Midbrain (tissue), 1 donor: Measurements from ENCODE around the gene CDH1.
"Not testable (repeated sequence)": the region's sequence is repeated elsewhere in the genome, so short reads cannot be mapped to it uniquely, and the experiment has no call there.

ENCODE experiments used
- DNase-seq: peaks from one replicate; lab custom pipeline; 2025; lab: John Stamatoyannopoulos, UW

The CDH1 gene

GRCh38 chr16:68790944-68791343, 53.9 kb downstream of the CDH1 start:
- no peak for DNase-seq

- no peak for DNase-seq
Observed at GRCh38 chr16:68792465-68793324, 55.6 kb downstream of the CDH1 start.

GRCh38 chr16:68793401-68793857, 56.3 kb downstream of the CDH1 start:
- DNase-seq = no peak

- DNase-seq = no peak
Observed at GRCh38 chr16:68798398-68798797, 61.3 kb downstream of the CDH1 start.

GRCh38 chr16:68800257-68800875, 63.3 kb downstream of the CDH1 start:
- peak; percentile 71 for DNase-seq

- DNase-seq = no peak
Observed at GRCh38 chr16:68802190-68802589, 65.1 kb downstream of the CDH1 start.

GRCh38 chr16:68806422-68806821, 69.3 kb downstream of the CDH1 start:
- DNase-seq = no peak

- no peak for DNase-seq
Observed at GRCh38 chr16:68806981-68807380, 69.9 kb downstream of the CDH1 start.

GRCh38 chr16:68814516-68814915, 77.4 kb downstream of the CDH1 start:
- DNase-seq = no peak

- no peak for DNase-seq
Observed at GRCh38 chr16:68823401-68824135, 86.5 kb downstream of the CDH1 start.

- no peak for DNase-seq
Observed at GRCh38 chr16:68825427-68825826, 88.3 kb downstream of the CDH1 start.

- no peak for DNase-seq
Observed at GRCh38 chr16:68826652-68827051, 89.6 kb downstream of the CDH1 start.

- no peak for DNase-seq
Observed at GRCh38 chr16:68833251-68833650, 96.2 kb downstream of the CDH1 start.

GRCh38 chr16:68834550-68834949, 97.5 kb downstream of the CDH1 start:
- DNase-seq = no peak

GRCh38 chr16:68835970-68836369, 98.9 kb downstream of the CDH1 start:
- DNase-seq = no peak

GRCh38 chr16:68839831-68840230, 102.7 kb downstream of the CDH1 start:
- DNase-seq = no peak

- DNase-seq = not testable (repeated sequence)
Observed at GRCh38 chr16:68842964-68843481, 105.9 kb downstream of the CDH1 start.

- peak; percentile 85 for DNase-seq
Observed at GRCh38 chr16:68843482-68844210, 106.6 kb downstream of the CDH1 start, which contains the start of gene TANGO6. TSS of gene TANGO6 (plus strand) at chr16:68843531. CDS start at chr16:68843618, 87 bp downstream.

- no peak for DNase-seq
Observed at GRCh38 chr16:68844211-68844564, 107.1 kb downstream of the CDH1 start.

GRCh38 chr16:68848786-68849185, 111.7 kb downstream of the CDH1 start:
- no peak for DNase-seq

- DNase-seq = no peak
Observed at GRCh38 chr16:68850481-68850880, 113.4 kb downstream of the CDH1 start.

GRCh38 chr16:68851601-68852000, 114.5 kb downstream of the CDH1 start:
- DNase-seq = no peak
